NCI-H2227 treated with DMSO at 0.1 percent for 48 hours (cell line): ENCODE measurements around the gene RABGGTB.
"Not testable (repeated sequence)": the region's sequence is repeated elsewhere in the genome, so short reads cannot be mapped to it uniquely, and the experiment has no call there.

Source experiments
- DNase-seq: peaks from one replicate; lab custom pipeline; 2025; lab: John Stamatoyannopoulos, UW

RABGGTB gene

GRCh38 chr1:75785983-75786853, at the start of gene RABGGTB:
RABGGTB (plus strand) TSS chr1:75786256; CDS start chr1:75786272, 16 bp downstream.
- peak; percentile 99 for DNase-seq

DNA sequence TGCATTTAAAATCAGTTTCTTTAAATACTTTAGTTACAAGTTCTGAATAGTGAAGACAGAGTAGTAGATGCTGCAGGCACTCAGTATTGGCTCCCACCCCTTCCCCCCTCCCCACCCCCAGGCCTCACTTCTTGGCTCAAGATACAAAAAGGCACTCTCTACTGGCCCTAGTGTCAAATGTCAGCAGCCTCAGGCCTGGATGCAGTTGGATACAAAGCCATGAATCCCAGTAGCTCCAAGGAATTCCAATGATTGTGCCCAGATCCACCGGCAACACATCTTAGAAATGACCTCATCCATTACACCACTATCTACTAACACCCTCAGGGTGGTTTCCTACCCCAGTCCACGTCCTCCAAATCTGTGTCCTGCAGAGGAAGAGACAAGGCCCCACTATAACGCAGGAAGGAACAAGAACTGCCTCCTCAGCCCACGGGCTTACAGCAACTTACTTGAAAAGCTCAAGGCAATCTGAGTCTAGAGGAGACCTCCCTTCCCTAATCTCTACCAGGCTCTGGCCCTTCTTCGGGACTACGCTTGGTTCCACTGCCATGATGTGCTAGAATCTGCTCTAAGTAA, 43.9 kb upstream of the RABGGTB start:
- no peak for DNase-seq

DNA sequence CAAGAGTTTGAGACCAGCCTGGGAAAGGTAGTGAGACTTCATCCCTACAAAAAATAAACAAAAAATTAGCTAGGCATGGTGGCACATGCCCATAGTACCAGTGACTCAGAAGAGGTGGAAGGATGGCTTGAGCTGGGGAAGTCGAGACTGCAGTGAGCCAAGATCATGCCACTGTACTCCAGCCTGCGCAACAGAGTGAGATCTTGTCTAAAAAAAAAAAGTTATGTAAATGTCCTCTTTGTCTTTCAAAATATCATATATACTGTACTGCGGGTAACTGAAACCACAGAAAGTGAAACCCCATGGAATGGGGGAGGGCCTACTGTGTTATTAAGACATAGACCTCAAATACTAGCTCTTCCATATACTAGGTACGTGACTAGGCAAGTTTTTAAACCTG, 40.8 kb upstream of the RABGGTB start:
- no peak for DNase-seq

DNA sequence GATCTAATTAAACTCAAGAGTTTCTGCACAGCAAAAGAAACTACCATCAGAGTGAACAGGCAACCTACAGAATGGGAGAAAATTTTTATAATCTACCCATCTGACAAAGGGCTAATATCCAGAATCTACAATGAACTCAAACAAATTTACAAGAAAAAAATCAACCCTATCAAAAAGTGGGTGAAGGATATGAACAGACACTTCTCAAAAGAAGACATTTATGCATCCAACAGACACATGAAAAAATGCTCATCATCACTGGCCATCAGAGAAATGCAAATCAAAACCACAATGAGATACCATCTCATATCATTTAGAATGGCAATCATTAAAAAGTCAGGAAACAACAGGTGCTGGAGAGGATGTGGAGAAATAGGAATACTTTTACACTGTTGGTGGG, 28.8 kb upstream of the RABGGTB start:
- not testable (repeated sequence) for DNase-seq

GRCh38 chr1:75758543-75758942, 27.5 kb upstream of the RABGGTB start:
- DNase-seq = not testable (repeated sequence)

GRCh38 chr1:75764057-75764655, 21.9 kb upstream of the RABGGTB start:
- DNase-seq = no peak

DNA sequence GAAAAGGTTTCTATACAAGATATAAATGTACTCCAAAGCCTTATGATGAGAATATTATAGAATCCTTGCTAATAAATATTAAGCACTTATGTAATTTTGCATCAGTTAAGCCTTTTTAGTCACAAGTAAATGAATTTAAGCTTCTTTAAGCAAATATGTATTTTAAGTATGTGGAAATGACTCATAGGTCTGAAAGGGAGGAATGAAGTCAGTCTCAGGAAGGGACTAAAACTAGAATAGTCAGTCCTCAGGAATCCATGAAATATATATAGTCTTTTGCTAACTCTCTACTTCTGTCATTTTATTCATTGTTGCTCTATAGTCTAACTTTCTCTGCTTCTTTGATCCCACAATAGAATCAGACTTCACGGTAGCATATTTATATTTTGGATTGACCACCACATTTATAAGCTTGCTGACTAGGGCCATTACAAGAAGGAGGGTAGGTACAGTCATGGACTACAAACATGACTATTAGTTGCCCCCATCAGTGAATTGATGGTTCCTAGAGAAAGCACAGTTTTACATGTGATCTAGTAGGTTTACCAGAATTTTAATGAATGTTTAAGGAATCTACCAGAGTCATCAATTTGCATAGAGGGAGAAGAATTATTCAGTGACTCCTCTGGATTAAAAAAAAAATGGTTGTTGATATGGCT, 20.2 kb upstream of the RABGGTB start:
- DNase-seq = no peak

DNA sequence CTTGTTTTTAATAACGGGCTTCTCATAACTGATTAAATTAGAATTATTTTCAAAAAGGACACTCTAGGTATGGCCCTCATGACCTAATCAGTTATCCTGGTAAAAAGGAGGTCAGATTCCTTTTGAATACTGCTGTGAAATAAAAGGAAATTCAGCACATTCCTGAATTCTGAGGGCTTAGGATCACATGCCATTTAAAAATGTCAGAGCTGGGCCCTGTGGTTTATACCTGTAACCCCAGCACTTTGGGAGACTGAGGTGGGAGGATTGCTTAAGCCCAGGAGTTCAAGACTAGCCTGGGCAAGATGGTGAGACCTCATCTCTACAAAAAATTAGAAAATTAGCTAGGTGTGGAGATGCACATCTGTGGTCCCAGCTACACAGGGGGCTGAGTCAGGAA, 18.0 kb upstream of the RABGGTB start:
- no peak for DNase-seq

DNA sequence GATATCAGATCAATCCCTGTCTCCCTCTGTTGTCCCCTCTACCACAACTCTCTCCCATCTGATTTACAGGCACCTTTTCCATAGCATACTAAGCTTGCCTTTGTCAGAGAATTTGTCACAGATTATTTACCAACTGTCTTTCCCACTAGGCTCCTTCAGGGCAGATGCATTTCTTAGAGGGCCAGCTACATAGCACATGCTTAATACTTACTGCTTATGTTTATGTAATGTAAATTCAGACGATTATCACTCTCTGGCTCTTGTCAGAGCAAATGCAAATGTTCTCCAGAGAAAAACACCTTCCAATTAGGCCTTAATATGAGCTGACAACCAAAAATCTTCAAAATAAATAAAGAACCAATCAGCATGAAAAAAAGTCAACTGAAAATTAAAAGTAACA, 15.3 kb upstream of the RABGGTB start:
- DNase-seq = no peak

DNA sequence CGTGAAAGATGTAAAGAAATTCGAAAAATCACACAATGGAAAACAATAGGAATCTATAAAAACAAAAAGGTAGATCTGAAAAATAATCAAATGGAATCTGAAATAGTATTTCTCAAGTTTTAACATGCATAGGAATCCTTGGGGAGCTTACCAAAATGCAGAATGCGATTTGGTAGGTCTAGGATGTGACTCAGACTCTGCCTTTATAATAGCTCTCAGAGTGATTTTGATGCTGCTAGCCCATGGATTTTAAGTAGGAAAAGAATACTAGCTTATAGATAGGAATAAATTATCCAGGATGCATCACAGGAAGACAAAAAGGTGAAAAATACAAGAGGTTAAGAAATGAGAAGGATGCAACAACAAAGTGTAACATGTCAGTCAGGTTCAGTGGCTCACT, 14.1 kb upstream of the RABGGTB start:
- no peak for DNase-seq

DNA sequence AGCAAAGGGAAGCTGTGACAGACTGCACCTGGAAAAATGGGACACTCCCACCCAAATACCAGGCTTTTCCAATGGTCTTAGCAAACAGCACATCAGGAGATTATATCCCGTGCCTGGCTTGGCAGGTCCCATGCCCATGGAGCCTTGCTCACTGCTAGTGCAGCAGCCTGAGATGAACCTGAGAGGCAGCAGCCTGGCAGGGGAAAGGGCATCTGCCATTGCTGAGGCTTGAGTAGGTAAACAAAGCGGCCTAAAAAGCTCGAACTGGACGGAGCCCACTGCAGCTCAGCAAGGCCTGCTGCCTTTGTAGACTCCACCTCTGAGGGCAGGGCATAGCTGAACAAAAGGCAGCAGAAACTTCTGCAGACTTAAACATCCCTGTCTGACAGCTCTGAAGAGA, 8.2 kb upstream of the RABGGTB start:
- not testable (repeated sequence) for DNase-seq

- not testable (repeated sequence) for DNase-seq
Measured at GRCh38 chr1:75778694-75779093, 7.4 kb upstream of the RABGGTB start.

- DNase-seq = not testable (repeated sequence)
Measured at GRCh38 chr1:75780183-75780582, 5.9 kb upstream of the RABGGTB start.

DNA sequence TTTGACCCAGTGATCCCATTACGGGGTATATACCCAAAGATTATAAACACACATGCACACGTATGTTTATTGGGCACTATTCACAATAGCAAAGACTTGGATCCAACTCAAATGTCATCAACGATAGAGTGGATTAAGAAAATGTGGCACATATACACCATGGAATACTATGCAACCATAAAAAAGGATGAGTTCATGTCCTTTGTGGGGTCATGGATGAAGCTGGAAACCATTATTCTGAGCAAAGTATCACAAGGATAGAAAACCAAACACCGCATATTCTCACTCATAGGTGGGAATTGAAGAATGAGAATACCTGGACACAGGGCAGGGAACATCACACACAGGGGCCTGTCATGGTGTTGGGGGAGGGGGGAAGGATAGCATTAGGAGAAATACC, 2.1 kb upstream of the RABGGTB start:
- not testable (repeated sequence) for DNase-seq

- DNase-seq = no peak
Measured at GRCh38 chr1:75785320-75785982, 605 bp upstream of the RABGGTB start.

DNA sequence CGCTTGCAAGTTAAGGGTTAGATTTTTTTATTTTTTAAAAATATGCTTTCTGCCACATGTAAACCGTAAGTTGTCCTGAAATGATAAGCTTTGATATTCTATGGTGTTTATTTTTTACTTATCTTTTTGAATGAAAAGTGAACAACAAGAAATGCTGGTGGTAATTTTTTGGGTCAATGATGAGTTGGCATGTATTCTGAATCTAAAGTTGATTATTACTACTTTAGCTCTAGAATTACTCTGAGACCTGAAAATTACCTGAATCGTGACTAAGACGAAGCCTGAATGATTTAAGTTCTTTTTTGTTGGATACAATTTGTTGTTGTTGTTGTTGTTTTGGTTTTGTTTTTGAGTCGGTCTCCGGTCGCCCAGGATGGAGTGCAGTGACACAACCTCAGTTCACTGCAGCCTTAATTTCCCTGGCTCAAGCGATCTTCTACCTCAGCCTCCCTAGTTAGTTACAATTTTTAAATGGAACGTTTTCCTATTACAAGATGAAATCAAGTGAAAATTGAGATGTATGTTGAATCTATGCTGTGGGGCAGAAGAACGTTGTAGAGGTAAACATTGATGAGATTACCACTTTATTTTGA, 941 bp downstream of the RABGGTB start:
- no peak for DNase-seq

DNA sequence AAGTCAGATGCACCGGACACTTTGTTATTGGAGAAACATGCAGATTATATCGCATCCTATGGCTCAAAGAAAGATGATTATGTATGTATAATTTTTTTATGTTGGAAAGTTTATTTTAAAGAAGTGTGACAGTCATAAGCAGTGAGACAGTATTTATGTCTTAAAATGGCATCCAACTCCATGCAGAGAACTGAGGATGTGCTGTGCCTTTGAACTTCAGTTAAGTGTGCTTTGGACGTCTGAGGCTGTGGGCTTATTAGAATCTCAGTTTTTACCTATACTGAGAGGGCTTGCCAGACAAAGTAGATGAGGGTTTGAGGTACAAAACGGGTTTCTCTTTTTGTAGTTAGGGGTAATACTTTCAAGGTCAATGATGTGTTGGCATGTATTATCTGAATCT, 1.5 kb downstream of the RABGGTB start:
- DNase-seq = no peak

DNA sequence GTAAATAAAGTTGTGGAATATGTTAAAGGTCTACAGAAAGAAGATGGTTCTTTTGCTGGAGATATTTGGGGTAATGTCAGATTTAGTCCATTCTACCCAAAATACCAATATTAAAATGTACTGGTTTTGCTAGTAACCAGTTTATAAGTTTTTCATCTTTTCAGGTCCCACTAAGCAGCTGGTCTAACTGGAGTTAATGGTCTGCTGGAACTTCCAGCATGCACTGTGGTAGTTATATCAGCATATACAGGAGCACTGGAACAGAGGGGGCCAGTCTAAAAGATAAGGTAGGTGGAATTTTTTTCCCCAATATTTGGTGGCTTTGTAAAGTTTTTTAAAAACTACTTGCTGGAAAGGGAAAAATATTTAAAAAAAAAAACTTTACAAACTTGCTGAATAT, 3.9 kb downstream of the RABGGTB start:
- no peak for DNase-seq

GRCh38 chr1:75791022-75791421, 5.0 kb downstream of the RABGGTB start:
- DNase-seq = no peak

GRCh38 chr1:75792091-75792490, 6.0 kb downstream of the RABGGTB start:
- no peak for DNase-seq

DNA sequence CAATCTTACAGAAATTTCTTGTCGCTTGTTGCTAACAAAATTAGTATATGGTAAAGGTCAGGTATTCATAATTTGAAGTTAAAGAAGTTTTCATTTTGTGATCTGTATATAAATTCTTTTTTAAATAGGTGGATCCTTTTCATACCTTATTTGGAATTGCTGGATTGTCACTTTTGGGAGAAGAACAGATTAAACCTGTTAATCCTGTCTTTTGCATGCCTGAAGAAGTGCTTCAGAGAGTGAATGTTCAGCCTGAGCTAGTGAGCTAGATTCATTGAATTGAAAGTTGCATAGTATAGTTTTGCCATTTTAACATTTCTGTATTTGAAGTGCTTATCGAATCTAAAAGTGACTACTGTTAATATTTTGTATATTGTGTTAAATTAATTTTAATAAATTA, 8.3 kb downstream of the RABGGTB start:
- no peak for DNase-seq

- DNase-seq = no peak
Measured at GRCh38 chr1:75795703-75796193, 9.7 kb downstream of the RABGGTB start.
